Body of pancreas (tissue), 4 donors: ENCODE measurements around the gene TMEM184A. TPM values are rescaled to one million over a fixed set of nuclear protein-coding genes. Genes with fewer than 3 reads are reported as not detected.

Experiments used
- ATAC-seq: fragments of 150-250 bp; one replicate; pipeline ENCODE4 v1.9.1; 2016
- DNase-seq, 4 donors: peaks; one replicate each; pipeline ENCODE4 v3.0.0-alpha.2; 2019
- H3K27ac ChIP-seq, 4 donors: fragments of 200-600 bp; sonication (generic); 1 replicate in 3 of 4; 2 replicates in 1 of 4; pipeline versions ENCODE4 v1.5.1 to v1.6.1; 2016 to 2019; ENCODE audit warnings: mild to moderate bottlenecking in 1 of 4, mixed read lengths in 1 of 4, moderate library complexity in 1 of 4
- H3K27me3 ChIP-seq, 2 donors: fragments of 200-600 bp; sonication (generic); one replicate each; pipeline ENCODE4 v1.6.0; 2016; ENCODE audit warnings: mild to moderate bottlenecking in 1 of 2
- H3K36me3 ChIP-seq, 2 donors: fragments of 200-600 bp; sonication (generic); replicated peaks in 1 of 2; 2 replicates each; pipeline ENCODE4 v1.5.1; 2016; ENCODE audit warnings: low read depth in 2 of 2; ENCODE audit not compliant: insufficient read depth in 1 of 2
- H3K4me1 ChIP-seq: fragments of 200-600 bp; sonication (generic); one replicate; pipeline ENCODE4 v1.6.0; 2016
- H3K4me3 ChIP-seq, 2 donors: fragments of 200-600 bp; sonication (generic); 1 replicate in 1 of 2; 2 replicates in 1 of 2; pipeline ENCODE4 v1.5.1; 2016 to 2019
- H3K9me3 ChIP-seq, 3 donors: fragments of 200-600 bp; sonication (generic); 1 replicate in 2 of 3; 2 replicates in 1 of 3; pipeline ENCODE4 v1.5.1; 2016
- POLR2A ChIP-seq, 3 donors: fragments of 450-650 bp; IDR thresholded peaks; one replicate each; pipeline ENCODE4 v1.6.1; 2016; ENCODE audit warnings: antibody characterized with exemption in 3 of 3, mild to moderate bottlenecking in 2 of 3
- WGBS, 2 donors: methylation state at CpG; one replicate each; pipeline ENCODE4 v1.1.5; 2017; 5-methylcytosine and 5-hydroxymethylcytosine counted together
- intact Hi-C: fragments of 100-400 bp; cut with DNase I; formaldehyde crosslinking; loops from one replicate; pipeline ENCODE4 v1.15.1; 2023
- total RNA-seq, 2 donors: library from RNA; depleted of rRNA; stranded (reverse); fragments of >200 nt; gene quantifications; one replicate each; pipeline ENCODE4 v1.1.0, GENCODE V29; 2016
- TF ChIP-seq, protein P1 (sequence below), 7 experiments: fragments of 450-650 bp in 4 of 7; fragments of 200-600 bp in 3 of 7; sonication (generic) in 3 of 7; IDR thresholded peaks; one replicate each; pipeline ENCODE4 v1.5.1; 2016 to 2019; ENCODE audit warnings: antibody characterized with exemption in 7 of 7

Gene TMEM184A
- total RNA-seq, 2 donors from 2014 or later, result 21.0 to 65.3 TPM

DNA sequence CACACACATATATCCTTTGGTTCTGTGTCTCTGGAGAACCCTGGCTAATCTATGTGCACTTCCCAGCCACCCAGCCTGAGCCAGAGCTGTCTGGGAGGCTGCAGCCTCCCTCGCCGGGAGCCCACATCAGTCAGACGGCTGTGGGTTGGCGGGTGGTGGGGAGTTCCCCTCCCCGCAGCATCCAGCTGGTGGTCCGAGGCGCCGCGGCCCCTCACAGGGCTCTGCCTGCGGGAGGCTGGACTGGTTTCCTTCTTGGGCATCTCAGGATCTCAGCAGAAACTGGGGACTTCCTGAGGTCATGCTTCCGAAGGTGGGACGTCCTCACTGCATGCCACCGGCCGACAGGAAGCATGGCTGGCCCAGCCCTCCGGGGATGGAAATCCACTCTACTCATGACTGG is 35.9 kb upstream of the TMEM184A start:
- DNase-seq (no peak), ATAC-seq (no peak)
- TF ChIP-seq, protein P1, sequence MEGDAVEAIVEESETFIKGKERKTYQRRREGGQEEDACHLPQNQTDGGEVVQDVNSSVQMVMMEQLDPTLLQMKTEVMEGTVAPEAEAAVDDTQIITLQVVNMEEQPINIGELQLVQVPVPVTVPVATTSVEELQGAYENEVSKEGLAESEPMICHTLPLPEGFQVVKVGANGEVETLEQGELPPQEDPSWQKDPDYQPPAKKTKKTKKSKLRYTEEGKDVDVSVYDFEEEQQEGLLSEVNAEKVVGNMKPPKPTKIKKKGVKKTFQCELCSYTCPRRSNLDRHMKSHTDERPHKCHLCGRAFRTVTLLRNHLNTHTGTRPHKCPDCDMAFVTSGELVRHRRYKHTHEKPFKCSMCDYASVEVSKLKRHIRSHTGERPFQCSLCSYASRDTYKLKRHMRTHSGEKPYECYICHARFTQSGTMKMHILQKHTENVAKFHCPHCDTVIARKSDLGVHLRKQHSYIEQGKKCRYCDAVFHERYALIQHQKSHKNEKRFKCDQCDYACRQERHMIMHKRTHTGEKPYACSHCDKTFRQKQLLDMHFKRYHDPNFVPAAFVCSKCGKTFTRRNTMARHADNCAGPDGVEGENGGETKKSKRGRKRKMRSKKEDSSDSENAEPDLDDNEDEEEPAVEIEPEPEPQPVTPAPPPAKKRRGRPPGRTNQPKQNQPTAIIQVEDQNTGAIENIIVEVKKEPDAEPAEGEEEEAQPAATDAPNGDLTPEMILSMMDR (IDR thresholded peaks at IDR 0.05), result no peak
- no peak for TF ChIP-seq POLR2A (IDR thresholded peaks at IDR 0.05)
- Histone ChIP-seq H3K27me3 (peaks cover 0 to 3% of the 10 kb centered on the region in 2 donors), H3K4me3 (no peak overlapping the region), H3K4me1 (peaks cover 8% of the 10 kb centered on the region), H3K36me3 (no peaks in the 10 kb centered on the region), H3K27ac (no peak overlapping the region), H3K9me3 (peaks cover 0 to 7% (median 0%) of the 10 kb centered on the region in 3 donors)
- intact Hi-C loops, result no loop called here
- 26 to 31% methylated on average over 5 to 14 of the region's 15 CpGs for WGBS, 2 donors

DNA sequence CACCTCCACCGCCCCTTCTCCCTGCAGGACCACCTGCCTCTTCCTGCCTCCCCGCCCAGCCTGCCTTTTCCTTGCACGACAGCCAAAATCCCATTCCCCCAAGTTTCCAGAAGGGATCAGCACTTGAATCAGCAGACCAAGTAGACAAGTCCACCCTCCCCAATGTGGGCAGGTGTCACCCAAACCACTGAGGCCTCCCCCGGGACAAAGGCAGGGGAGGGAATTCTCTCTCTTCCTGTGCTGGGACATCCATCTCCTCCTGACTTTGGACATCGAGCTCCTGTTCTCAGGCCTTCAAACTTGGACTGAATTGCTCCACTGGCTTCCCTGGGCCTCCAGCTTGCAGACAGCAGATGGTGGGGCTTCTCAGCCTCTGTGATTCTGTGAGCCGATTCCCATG is 35.4 kb upstream of the TMEM184A start:
- no peak for TF ChIP-seq POLR2A (IDR thresholded peaks at IDR 0.05)
- TF ChIP-seq, protein P1 (IDR thresholded peaks at IDR 0.05), result no peak
- H3K4me1 ChIP-seq, result peaks cover 10% of the 10 kb centered on the region
- H3K27ac ChIP-seq, result no peak overlapping the region
- H3K27me3 ChIP-seq, result peaks cover 0 to 3% of the 10 kb centered on the region in 2 donors
- no peaks in the 10 kb centered on the region for H3K36me3 ChIP-seq
- intact Hi-C loops, result no loop called here
- no peak overlapping the region for H3K4me3 ChIP-seq
- ATAC-seq (no peak), DNase-seq (no peak)
- 43 to 57% methylated on average over 5 to 6 of the region's 6 CpGs for WGBS, 2 donors
- peaks cover 0 to 7% (median 0%) of the 10 kb centered on the region in 3 donors for H3K9me3 ChIP-seq

DNA sequence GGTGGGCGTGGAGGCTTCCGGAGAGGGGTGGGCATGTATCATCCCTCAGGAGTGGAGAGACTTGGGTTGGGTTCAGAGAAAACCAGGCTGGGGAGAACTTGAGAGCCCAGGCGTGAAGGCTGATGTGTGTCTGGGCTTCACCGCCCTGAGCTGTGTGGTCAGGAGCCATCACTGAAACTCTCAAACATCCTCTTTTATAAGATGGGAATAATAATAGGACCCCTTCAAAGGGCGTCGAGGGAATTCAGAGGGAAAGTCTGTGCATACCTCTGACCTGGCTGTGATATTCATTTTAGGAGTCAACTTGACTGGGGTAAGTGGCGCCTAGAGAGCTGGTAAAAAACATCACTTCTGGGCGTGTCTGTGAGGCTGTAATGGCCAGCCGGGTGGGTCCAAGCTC is 34.9 kb upstream of the TMEM184A start:
- H3K9me3 ChIP-seq, result peaks cover 0 to 7% (median 0%) of the 10 kb centered on the region in 3 donors
- TF ChIP-seq POLR2A (IDR thresholded peaks at IDR 0.05), result no peak
- TF ChIP-seq, protein P1 (IDR thresholded peaks at IDR 0.05), result no peak
- H3K27me3 ChIP-seq, result peaks cover 0 to 3% of the 10 kb centered on the region in 2 donors
- no peak for DNase-seq
- H3K36me3 ChIP-seq, result no peaks in the 10 kb centered on the region
- WGBS, 2 donors, result 55 to 69% methylated on average over 6 to 9 of the region's 9 CpGs
- no peak overlapping the region for H3K4me3 ChIP-seq
- intact Hi-C loops, result no loop called here
- H3K4me1 ChIP-seq, result peaks cover 10% of the 10 kb centered on the region
- no peak for ATAC-seq
- no peak overlapping the region for H3K27ac ChIP-seq

DNA sequence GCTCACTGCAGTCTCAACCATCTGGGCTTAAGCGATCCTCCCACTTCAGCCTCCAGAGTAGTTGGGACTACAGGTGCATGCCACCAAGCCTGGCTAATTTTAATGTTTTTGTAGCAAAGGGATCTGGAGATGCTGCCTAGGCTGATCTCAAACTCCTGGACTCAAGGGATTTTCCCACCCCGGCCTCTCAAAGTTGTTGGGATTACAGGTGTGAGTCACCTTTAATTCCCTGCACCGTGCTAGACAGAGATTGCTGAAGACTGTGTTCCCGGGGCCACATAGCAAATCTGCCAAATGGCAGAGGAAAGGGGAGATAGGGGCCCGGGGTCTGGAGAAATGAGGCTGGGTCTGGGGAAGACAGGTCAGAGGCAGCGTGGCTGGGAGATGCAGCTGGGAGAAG is 34.5 kb upstream of the TMEM184A start:
- TF ChIP-seq POLR2A (IDR thresholded peaks at IDR 0.05), result no peak
- TF ChIP-seq, protein P1 (IDR thresholded peaks at IDR 0.05), result no peak
- DNase-seq (no peak), ATAC-seq (no peak)
- peaks cover 10% of the 10 kb centered on the region for H3K4me1 ChIP-seq
- H3K4me3 ChIP-seq, result no peak overlapping the region
- 64 to 66% methylated on average over 6 of the region's 6 CpGs for WGBS, 2 donors
- no peaks in the 10 kb centered on the region for H3K36me3 ChIP-seq
- H3K27ac ChIP-seq, result no peak overlapping the region
- peaks cover 0 to 3% of the 10 kb centered on the region in 2 donors for H3K27me3 ChIP-seq
- peaks cover 0 to 7% (median 0%) of the 10 kb centered on the region in 3 donors for H3K9me3 ChIP-seq
- intact Hi-C loops, result no loop called here

DNA sequence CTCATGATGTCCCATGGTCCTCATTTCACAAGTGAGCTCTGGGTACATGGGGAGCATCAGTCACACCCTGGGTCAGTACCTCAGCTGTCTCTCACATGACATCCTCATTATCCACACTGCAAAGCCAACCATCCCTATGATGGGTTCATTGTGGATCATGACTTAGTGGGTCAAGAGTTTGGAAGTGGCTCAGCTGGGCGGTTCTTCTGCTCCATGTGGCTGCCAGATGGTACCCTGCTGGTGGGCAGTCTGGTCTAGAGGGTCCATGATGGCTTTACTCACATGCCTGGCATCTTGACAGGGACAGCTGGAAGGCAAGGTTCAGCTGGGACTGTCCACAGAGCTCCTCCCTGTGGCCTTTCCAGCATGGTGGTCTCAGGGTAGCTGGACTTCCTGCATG is 33.0 kb upstream of the TMEM184A start:
- WGBS, 2 donors, result 82 to 100% methylated on average over 1 of the region's 1 CpG
- TF ChIP-seq, protein P1 (IDR thresholded peaks at IDR 0.05), result no peak
- TF ChIP-seq POLR2A (IDR thresholded peaks at IDR 0.05), result no peak
- DNase-seq (no peak), ATAC-seq (no peak)
- Histone ChIP-seq H3K4me1 (peaks cover 10% of the 10 kb centered on the region), H3K36me3 (no peaks in the 10 kb centered on the region), H3K27me3 (peaks cover 0 to 3% of the 10 kb centered on the region in 2 donors), H3K4me3 (no peak overlapping the region), H3K27ac (no peak overlapping the region), H3K9me3 (peaks cover 0 to 7% (median 0%) of the 10 kb centered on the region in 3 donors)
- intact Hi-C loops, result no loop called here
